ENCODE measurements around the gene BCAS4. TPM values are rescaled to one million over a fixed set of nuclear protein-coding genes. Genes with fewer than 3 reads are reported as not detected.

BCAS4 gene
- total RNA-seq, 1 donor from 2014 or later: 46.7 TPM

GRCh38 chr20:50750145-50750671 lies 44.7 kb upstream of the BCAS4 start:
- POLR2A ChIA-PET: no interaction called here
- Mint-ChIP-seq H3K36me3 (ENCODE audit: low read depth) (peaks cover 14% of the 10 kb centered on the region), H3K4me1 (peaks cover 8% of the 10 kb centered on the region), H3K27ac (no peak overlapping the region), H3K27me3 (no peaks in the 10 kb centered on the region), H3K9me3 (no peaks in the 10 kb centered on the region), H3K4me3 (no peak overlapping the region)
- DNase-seq (no peak), ATAC-seq (ENCODE audit: low read depth) (no peak)
- CTCF ChIA-PET: interaction anchor here (1.3 to 1.8 kb wide), 3 partner anchors 16 to 562 kb away, joined by 4 to 21 read pairs (median 5); no protein-coding TSS in a partner anchor
- TF ChIP-seq, protein P1, sequence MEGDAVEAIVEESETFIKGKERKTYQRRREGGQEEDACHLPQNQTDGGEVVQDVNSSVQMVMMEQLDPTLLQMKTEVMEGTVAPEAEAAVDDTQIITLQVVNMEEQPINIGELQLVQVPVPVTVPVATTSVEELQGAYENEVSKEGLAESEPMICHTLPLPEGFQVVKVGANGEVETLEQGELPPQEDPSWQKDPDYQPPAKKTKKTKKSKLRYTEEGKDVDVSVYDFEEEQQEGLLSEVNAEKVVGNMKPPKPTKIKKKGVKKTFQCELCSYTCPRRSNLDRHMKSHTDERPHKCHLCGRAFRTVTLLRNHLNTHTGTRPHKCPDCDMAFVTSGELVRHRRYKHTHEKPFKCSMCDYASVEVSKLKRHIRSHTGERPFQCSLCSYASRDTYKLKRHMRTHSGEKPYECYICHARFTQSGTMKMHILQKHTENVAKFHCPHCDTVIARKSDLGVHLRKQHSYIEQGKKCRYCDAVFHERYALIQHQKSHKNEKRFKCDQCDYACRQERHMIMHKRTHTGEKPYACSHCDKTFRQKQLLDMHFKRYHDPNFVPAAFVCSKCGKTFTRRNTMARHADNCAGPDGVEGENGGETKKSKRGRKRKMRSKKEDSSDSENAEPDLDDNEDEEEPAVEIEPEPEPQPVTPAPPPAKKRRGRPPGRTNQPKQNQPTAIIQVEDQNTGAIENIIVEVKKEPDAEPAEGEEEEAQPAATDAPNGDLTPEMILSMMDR (IDR thresholded peaks at IDR 0.05): no peak
- intact Hi-C loops (cut with micrococcal nuclease): no loop called here

GRCh38 chr20:50753152-50753551 lies 41.7 kb upstream of the BCAS4 start:
- ATAC-seq (ENCODE audit: low read depth) (no peak), DNase-seq (no peak)
- Mint-ChIP-seq H3K27ac (no peak overlapping the region), H3K4me1 (no peaks in the 10 kb centered on the region), H3K9me3 (no peaks in the 10 kb centered on the region), H3K36me3 (ENCODE audit: low read depth) (peaks cover 11% of the 10 kb centered on the region), H3K27me3 (no peaks in the 10 kb centered on the region), H3K4me3 (no peak overlapping the region)
- TF ChIP-seq, protein P1 (IDR thresholded peaks at IDR 0.05): no peak
- intact Hi-C loops (cut with micrococcal nuclease): no loop called here
- ChIA-PET CTCF (interaction anchor here (0.9 to 1.0 kb wide), 2 partner anchors 565 to 567 kb away, joined by 3 read pairs; no protein-coding TSS in a partner anchor), POLR2A (interaction anchor here (0.8 kb wide), 1 partner anchor 189 kb away, joined by 6 read pairs; no protein-coding TSS in a partner anchor)

- ATAC-seq (ENCODE audit: low read depth) (no peak), DNase-seq (no peak)
- Mint-ChIP-seq H3K4me1 (no peaks in the 10 kb centered on the region), H3K4me3 (no peak overlapping the region), H3K36me3 (ENCODE audit: low read depth) (peaks cover 10% of the 10 kb centered on the region), H3K9me3 (no peaks in the 10 kb centered on the region), H3K27ac (no peak overlapping the region), H3K27me3 (no peaks in the 10 kb centered on the region)
- intact Hi-C loops (cut with micrococcal nuclease): loop anchor here (2.0 kb wide), 1 partner anchor 30 kb away; no protein-coding TSS in a partner anchor
- POLR2A ChIA-PET: no interaction called here
- TF ChIP-seq, protein P1 (IDR thresholded peaks at IDR 0.05): no peak
- CTCF ChIA-PET: interaction anchor here (0.9 kb wide), 1 partner anchor 569 kb away, joined by 3 read pairs; no protein-coding TSS in a partner anchor
Measured at GRCh38 chr20:50754420-50754819, 40.4 kb upstream of the BCAS4 start.

DNA sequence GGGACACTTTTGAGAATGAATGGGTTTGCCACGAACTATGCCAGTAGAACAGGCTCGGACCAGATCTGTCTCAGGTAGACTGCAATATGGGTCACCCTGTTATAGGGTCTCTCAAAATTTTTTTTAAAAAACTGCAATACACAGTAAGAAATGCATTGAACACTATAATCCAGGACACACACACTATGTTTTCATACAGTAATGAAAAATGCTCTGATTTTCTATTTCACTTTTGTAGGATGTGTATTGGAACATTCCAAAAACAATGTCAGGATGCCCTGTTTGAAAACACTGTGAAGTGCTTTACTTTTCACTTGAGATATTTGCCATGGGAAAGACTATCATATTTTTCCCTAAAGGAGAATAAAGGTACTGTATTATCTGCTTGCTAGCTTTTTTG lies 38.4 kb upstream of the BCAS4 start:
- POLR2A ChIA-PET: no interaction called here
- DNase-seq: no peak

GRCh38 chr20:50758469-50758868 lies 36.4 kb upstream of the BCAS4 start:
- Mint-ChIP-seq H3K9me3 (no peaks in the 10 kb centered on the region), H3K27me3 (peaks cover 3% of the 10 kb centered on the region), H3K4me3 (no peak overlapping the region), H3K36me3 (ENCODE audit: low read depth) (no peaks in the 10 kb centered on the region), H3K27ac (no peak overlapping the region), H3K4me1 (no peaks in the 10 kb centered on the region)
- TF ChIP-seq, protein P1 (IDR thresholded peaks at IDR 0.05): no peak
- POLR2A ChIA-PET: no interaction called here
- no peak for DNase-seq
- no peak for ATAC-seq (ENCODE audit: low read depth)
- CTCF ChIA-PET: no interaction called here
- intact Hi-C loops (cut with micrococcal nuclease): no loop called here

More for the DNA sequence above, 38.4 kb upstream of the BCAS4 start:
- TF ChIP-seq, protein P1 (IDR thresholded peaks at IDR 0.05): no peak
- Mint-ChIP-seq H3K4me3 (no peak overlapping the region), H3K27ac (no peak overlapping the region), H3K36me3 (ENCODE audit: low read depth) (no peaks in the 10 kb centered on the region), H3K9me3 (no peaks in the 10 kb centered on the region), H3K27me3 (peaks cover 3% of the 10 kb centered on the region), H3K4me1 (no peaks in the 10 kb centered on the region)
- intact Hi-C loops (cut with micrococcal nuclease): no loop called here
- CTCF ChIA-PET: no interaction called here
- ATAC-seq (ENCODE audit: low read depth): no peak
